Upper lobe of left lung (tissue), 6 donors: ENCODE measurements around the gene VAV2. TPM values are rescaled to one million over a fixed set of nuclear protein-coding genes. Genes with fewer than 3 reads are reported as not detected.

ENCODE experiments used
- ATAC-seq, 2 donors: fragments of 200-7000 bp; cut with Tn5 transposase; one replicate each; pipeline ENCODE4 v1.9.1; 2022; ENCODE audit warnings: mild to moderate bottlenecking in 2 of 2, moderate library complexity in 2 of 2; ENCODE audit not compliant: low FRiP score in 2 of 2
- DNase-seq, 2 donors: peaks; one replicate each; pipeline ENCODE4 v3.0.0-alpha.2; 2019 to 2020
- H3K27ac ChIP-seq, 4 donors: fragments of 200-600 bp; sonication (generic); one replicate each; pipeline ENCODE4 v1.5.1; 2016 to 2019
- H3K27me3 ChIP-seq, 4 donors: fragments of 200-600 bp; sonication (generic); one replicate each; pipeline ENCODE4 v1.5.1; 2017 to 2019
- H3K36me3 ChIP-seq, 4 donors: fragments of 200-600 bp; sonication (generic); one replicate each; pipeline ENCODE4 v1.5.1; 2016 to 2019
- H3K4me1 ChIP-seq, 4 donors: fragments of 200-600 bp; sonication (generic); one replicate each; pipeline ENCODE4 v1.5.1; 2018 to 2019
- H3K4me3 ChIP-seq, 4 donors: fragments of 200-600 bp; sonication (generic); one replicate each; pipeline ENCODE4 v1.5.1; 2017 to 2019; ENCODE audit warnings: mild to moderate bottlenecking in 2 of 4, moderate library complexity in 1 of 4
- H3K9me3 ChIP-seq, 4 donors: fragments of 200-600 bp; sonication (generic); one replicate each; pipeline ENCODE4 v1.5.1; 2018 to 2019
- CTCF ChIP-seq, 6 experiments: fragments of 450-650 bp in 4 of 6; fragments of 200-600 bp in 2 of 6; sonication (generic) in 2 of 6; IDR thresholded peaks; one replicate each; pipeline ENCODE4 v1.5.1; 2016 to 2019; ENCODE audit warnings: antibody characterized with exemption in 6 of 6
- EP300 ChIP-seq, 4 donors: sonication (generic); formaldehyde crosslinking; IDR thresholded peaks; one replicate each; pipeline ENCODE4 v1.5.1; 2017; ENCODE audit warnings: antibody characterized with exemption in 4 of 4, control low read depth in 2 of 4
- POLR2A ChIP-seq, 4 donors: fragments of 450-650 bp; IDR thresholded peaks; one replicate each; pipeline ENCODE4 v1.5.1; 2016 to 2017; ENCODE audit warnings: antibody characterized with exemption in 4 of 4, mild to moderate bottlenecking in 2 of 4
- POLR2AphosphoS5 ChIP-seq, 2 donors: sonication (generic); formaldehyde crosslinking; IDR thresholded peaks; one replicate each; pipeline ENCODE4 v1.5.1; 2017; ENCODE audit warnings: antibody characterized with exemption in 2 of 2
- WGBS, 2 donors: methylation state at CpG; one replicate each; pipeline ENCODE4 v1.1.5; 2017 to 2018; 5-methylcytosine and 5-hydroxymethylcytosine counted together
- total RNA-seq, 6 donors: library from RNA; depleted of rRNA in 4 of 6; stranded (reverse); fragments of >200 nt in 4 of 6; gene quantifications; one replicate each; pipeline versions ENCODE4 v1.1.0 to v1.2.1, GENCODE V29; 2016 to 2021
- donor health status: DM: no; HTN: no; CAD: no; lungs with moderate emphysema.
- donor health status: DM: no; HTN: yes; CAD: no; lungs with severe emphysema.

Gene VAV2
- total RNA-seq, 6 donors from 2014 or later = 12.0 to 38.8 (median 22.0) TPM

- H3K9me3 ChIP-seq = no peaks in the 10 kb centered on the region
- H3K4me3 ChIP-seq = no peak overlapping the region
- TF ChIP-seq POLR2AphosphoS5 (IDR thresholded peaks at IDR 0.05) = no peak
- TF ChIP-seq CTCF (IDR thresholded peaks at IDR 0.05) = no peak
- TF ChIP-seq POLR2A (IDR thresholded peaks at IDR 0.05) = no peak
- TF ChIP-seq EP300 (IDR thresholded peaks at IDR 0.05) = no peak
- DNase-seq (no peak), ATAC-seq (no peak)
- H3K27me3 ChIP-seq = no peaks in the 10 kb centered on the region
- peaks cover 5 to 16% (median 9%) of the 10 kb centered on the region in 4 donors for H3K4me1 ChIP-seq
- no peaks in the 10 kb centered on the region for H3K36me3 ChIP-seq
- WGBS, 2 donors = 94 to 95% methylated on average over 7 of the region's 7 CpGs
- H3K27ac ChIP-seq = no peak overlapping the region
These were observed 141.2 kb downstream of the VAV2 start for GRCh38 chr9:133850937-133851336.

GRCh38 chr9:133850161-133850560 lies 142.0 kb downstream of the VAV2 start:
- peaks cover 10 to 19% (median 11%) of the 10 kb centered on the region in 4 donors for H3K4me1 ChIP-seq
- no peak overlapping the region for H3K27ac ChIP-seq
- TF ChIP-seq CTCF (IDR thresholded peaks at IDR 0.05) = no peak
- no peak for TF ChIP-seq EP300 (IDR thresholded peaks at IDR 0.05)
- TF ChIP-seq POLR2AphosphoS5 (IDR thresholded peaks at IDR 0.05) = no peak
- TF ChIP-seq POLR2A (IDR thresholded peaks at IDR 0.05) = no peak
- DNase-seq = no peak
- no peaks in the 10 kb centered on the region for H3K36me3 ChIP-seq
- no peak for ATAC-seq
- 90 to 93% methylated on average over 5 to 9 of the region's 9 CpGs for WGBS, 2 donors
- no peaks in the 10 kb centered on the region for H3K27me3 ChIP-seq
- no peaks in the 10 kb centered on the region for H3K9me3 ChIP-seq
- H3K4me3 ChIP-seq = no peak overlapping the region

DNA sequence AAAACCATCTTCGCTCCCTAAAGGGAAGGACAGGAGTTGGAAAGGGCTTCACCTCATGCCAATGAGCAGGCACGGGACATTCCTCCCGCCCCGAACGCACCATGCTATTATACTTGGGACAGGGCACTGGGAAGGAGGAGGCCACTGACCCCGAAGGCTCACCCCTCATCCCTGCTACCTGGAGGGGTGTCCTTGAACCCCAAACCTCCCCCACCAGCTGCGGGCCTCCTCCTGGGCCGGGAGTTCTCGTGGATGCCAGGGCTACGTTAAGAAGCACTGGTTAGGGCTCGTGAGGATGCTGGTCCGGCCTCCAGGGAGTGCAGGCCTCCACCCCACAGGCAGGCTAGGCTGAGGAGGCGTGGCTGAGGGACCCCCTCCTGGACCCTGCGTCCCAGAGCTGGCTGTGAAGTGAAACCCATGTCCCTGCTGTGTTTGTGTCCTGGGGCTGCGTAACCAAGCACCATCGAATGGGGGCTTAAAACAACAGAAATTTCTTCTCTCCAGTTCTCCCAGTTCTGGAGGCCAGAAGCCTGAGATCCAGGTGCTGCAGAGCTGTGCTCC lies 142.9 kb downstream of the VAV2 start:
- ATAC-seq (no peak), DNase-seq (no peak)
- TF ChIP-seq POLR2AphosphoS5 (IDR thresholded peaks at IDR 0.05) (no peak), CTCF (IDR thresholded peaks at IDR 0.05) (no peak), EP300 (IDR thresholded peaks at IDR 0.05) (no peak)
- WGBS, 2 donors = 84 to 95% methylated on average over 9 to 16 of the region's 16 CpGs
- no peak overlapping the region for H3K4me3 ChIP-seq
- peak overlapping the region in 1 of 4 donors; percentile 18 for H3K27ac ChIP-seq
- no peaks in the 10 kb centered on the region for H3K27me3 ChIP-seq
- H3K4me1 ChIP-seq = peaks cover 17 to 24% (median 18%) of the 10 kb centered on the region in 4 donors
- no peaks in the 10 kb centered on the region for H3K9me3 ChIP-seq
- no peaks in the 10 kb centered on the region for H3K36me3 ChIP-seq

DNA sequence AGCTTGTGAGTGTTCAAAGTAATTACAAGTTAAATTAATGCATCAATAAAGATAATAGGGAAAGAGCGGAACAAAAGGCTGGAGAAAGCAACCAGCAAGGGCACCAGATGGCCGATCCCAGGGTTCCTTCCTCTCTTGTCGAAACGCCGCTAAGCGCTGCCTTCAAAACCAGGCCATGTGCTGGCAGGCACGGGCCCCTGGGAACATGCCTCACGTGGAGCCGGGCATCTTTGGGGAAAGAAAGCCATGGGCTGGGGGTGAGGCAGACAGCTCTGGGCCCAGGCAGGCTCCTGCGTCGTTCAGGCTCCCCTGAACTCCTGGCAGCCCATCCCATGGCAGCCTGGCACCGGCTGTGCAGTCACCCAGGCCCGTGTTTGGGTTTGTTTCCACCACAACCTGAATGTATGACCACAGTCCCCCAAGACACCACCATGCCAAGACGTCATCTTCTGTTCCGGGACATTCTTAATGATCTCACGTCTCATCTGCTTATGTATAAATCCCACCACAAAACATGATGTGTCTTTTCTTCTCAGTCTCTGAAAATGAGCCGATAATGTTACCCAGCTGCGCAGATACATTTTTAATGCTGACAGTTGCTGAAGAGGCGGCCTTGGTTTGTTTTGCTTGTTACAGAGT lies 143.5 kb downstream of the VAV2 start:
- DNase-seq = no peak

More for the DNA sequence above, 143.5 kb downstream of the VAV2 start:
- H3K36me3 ChIP-seq = no peaks in the 10 kb centered on the region
- TF ChIP-seq EP300 (IDR thresholded peaks at IDR 0.05) (no peak), CTCF (IDR thresholded peaks at IDR 0.05) (no peak), POLR2A (IDR thresholded peaks at IDR 0.05) (no peak), POLR2AphosphoS5 (IDR thresholded peaks at IDR 0.05) (no peak)
- peaks cover 18 to 27% (median 23%) of the 10 kb centered on the region in 4 donors for H3K4me1 ChIP-seq
- peak overlapping the region in 2 of 4 donors; percentile 17 to 18 for H3K27ac ChIP-seq
- ATAC-seq = no peak
- no peaks in the 10 kb centered on the region for H3K9me3 ChIP-seq
- H3K4me3 ChIP-seq = no peak overlapping the region
- no peaks in the 10 kb centered on the region for H3K27me3 ChIP-seq
- WGBS, 2 donors = 87 to 91% methylated on average over 19 of the region's 19 CpGs
